ENCODE results near the gene CDHR5.
"Not testable (repeated sequence)": the region's sequence is repeated elsewhere in the genome, so short reads cannot be mapped to it uniquely, and the experiment has no call there.

The CDHR5 gene

DNA sequence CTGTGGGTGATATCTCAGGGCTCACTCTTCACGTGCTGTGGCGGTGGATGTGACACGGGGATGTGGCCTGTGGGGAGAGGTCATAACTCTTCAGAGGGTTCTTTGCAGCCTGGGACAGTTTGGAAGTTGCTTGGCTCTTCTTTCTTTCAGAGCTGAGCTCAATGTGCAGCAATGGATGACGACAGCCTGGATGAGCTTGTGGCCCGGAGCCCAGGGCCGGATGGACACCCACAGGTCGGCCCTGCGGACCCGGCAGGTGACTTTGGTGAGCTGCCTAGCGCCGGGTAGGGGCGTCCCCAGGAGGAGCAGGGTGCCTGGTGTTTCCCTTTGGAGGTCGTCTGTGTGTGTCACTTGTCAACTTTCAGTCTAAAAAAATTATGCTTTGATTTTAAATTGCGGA is 43.4 kb downstream of the CDHR5 start:
- no peak for DNase-seq

DNA sequence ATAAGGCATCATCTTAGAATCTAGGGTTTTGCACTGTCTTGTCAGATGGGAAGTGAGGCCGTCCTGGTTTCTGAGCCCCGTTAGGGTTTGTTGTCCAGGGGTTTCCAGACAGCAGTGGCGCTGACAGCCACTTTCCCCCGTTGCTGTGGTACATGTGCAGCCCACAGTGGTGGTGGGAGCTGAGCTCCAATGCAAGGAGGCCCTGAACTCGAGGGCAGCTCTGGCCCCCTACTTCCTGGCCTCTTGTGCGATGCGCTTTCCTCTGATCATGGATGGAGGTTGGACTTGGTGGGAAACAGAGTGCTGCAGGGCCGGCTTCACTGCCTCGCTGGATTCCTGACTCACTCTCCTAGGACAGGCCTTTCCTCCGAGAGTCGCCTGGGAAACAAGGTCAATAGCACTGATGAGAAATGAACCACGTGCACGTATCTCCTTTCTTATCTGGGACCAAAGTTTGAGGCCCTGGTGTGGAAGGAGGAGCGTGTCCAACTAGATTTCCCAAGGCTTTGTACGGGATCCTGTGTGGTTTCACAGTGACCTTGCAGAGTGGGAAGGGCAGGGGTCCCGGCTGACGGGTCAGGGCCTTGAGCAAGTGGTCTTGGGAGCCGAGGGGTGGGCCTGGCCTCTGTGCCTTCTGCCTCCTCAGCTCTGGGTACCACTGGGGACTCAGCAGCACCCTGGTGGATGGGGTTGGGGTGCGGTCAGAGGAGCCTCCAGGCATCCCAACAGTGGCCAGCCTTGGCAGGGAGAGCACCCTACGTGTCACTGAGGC is 44.7 kb downstream of the CDHR5 start:
- DNase-seq: no peak

DNA sequence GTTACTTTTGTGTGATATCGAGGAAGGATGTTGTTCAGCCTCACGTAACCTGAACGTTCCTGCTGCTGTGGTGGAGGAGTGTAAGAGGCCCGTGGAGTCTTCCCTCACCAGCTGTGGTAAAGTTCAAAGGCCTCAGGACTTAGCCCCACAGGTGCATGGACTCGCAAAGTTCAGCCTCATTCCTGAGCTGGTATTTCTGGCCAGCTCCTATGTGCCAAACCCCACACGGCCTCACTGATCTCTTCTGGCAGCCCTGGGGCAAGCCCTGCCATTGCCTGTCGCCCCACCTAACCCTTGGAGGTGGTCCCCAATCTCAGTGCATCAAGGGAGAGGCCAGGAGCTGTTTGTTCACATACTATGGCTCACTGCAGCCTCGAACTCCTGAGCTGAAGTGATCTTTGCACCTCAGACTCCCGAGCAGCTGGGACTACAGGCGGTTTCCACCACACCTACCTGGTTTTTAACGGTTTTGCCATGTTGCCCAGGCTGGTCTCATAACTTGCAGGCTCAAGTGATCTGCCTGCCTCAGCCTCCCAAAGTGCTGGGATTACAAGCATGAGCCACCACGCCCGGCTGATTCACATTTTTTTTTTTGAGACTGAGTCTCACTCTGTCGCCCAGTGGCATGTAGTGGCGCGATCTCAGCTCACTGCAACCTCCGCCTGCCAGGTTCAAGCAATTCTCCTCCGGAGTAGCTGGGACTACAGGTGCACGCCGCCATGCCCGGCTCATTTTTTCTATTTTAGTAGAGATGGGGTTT is 46.3 kb downstream of the CDHR5 start:
- DNase-seq: no peak

DNA sequence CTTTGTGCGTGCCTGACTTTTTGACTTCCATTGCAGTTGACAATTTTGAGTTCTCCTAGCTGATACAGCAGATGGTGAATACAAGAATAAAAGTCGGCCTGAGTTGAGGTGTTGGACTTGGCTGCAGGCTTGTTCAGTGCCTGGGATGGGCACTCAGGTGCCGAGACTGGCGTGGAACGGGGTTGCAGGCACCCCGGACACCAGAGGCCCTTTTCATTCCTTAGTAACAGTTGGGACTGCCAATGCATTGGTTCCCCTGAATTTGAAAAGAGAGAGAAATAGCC is 47.2 kb downstream of the CDHR5 start:
- DNase-seq: no peak

DNA sequence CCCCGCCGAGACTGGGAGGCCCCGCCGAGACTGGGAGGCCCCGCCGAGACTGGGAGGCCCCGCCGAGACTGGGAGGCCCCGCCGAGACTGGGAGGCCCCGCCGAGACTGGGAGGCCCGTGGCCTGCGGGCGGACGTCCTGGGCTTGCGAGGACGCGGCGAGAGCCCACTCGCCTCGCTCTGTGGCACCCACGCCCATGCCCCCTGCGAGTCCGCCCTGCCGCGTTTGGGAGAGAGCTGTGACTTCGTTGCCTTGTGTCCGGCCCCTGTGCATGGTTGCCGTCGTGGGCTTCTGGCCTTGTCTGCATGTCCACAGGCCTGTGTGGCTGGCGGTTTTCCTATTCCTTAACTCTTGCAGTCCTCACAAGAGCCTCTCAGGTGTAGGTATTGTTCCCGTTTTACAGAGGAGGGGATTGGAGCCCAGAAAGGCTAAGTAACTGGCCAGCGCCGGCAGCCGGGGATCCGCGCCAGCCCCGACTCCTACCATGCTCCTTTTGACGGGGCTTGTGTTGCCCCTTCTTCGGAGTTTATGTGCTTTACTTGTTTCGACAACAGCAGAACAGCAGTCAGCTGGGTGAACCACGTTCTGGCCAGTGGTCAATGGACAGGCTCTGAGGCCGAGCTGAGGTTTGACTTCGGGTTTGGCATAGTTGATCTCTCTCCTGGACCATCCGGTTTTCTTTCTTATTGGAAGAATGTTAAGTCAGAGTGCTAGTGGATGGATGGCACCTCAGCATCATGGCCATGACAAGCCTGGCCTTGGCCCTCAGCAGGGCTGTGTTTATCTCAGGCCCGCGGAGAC is 47.7 kb downstream of the CDHR5 start:
- DNase-seq: no peak

DNA sequence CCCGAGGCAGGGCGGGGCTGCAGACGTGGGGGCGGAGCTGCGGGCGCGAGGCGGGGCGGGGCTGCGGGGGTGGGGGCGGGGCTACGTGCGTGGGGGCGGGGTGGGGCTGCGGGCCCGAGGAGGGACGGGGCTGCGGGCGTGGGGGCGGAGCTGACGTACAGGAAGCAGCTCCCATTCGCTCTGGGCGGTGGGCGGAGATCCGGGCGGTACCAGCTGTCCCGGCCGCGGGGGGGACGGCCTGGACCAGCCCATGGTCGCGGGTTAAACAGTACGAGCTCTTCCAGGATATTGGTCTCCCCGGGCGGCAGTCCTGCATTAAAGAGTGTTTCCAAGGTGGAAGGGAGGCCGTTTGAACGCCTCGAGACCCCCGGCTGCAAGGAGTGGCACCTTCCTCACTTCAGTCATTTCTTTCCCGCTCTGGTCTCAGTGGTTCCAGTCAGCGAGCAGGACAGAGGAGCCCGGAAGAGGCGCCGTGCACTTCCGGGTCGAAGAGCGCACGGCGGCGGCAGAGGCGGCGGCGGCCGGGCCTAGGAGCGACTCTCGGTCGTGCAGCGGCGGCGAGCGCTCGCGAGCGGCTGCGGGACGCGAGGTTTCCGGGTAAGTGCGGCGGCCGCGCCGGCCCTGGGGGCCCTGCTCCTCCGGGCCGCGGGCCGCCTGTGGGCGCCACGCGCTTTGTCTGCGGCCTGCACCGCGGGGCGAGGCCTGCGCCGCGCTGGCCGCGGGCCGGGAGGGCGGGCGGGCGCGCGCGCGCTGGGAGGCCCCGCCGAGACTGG is 48.6 kb downstream of the CDHR5 start, which contains the start of gene PHRF1:
PHRF1 (plus strand) TSS at position 475 of the 773 bp plus-strand sequence. CDS start 5,043 bp downstream, outside the sequence.
- DNase-seq: peak; percentile 95

DNA sequence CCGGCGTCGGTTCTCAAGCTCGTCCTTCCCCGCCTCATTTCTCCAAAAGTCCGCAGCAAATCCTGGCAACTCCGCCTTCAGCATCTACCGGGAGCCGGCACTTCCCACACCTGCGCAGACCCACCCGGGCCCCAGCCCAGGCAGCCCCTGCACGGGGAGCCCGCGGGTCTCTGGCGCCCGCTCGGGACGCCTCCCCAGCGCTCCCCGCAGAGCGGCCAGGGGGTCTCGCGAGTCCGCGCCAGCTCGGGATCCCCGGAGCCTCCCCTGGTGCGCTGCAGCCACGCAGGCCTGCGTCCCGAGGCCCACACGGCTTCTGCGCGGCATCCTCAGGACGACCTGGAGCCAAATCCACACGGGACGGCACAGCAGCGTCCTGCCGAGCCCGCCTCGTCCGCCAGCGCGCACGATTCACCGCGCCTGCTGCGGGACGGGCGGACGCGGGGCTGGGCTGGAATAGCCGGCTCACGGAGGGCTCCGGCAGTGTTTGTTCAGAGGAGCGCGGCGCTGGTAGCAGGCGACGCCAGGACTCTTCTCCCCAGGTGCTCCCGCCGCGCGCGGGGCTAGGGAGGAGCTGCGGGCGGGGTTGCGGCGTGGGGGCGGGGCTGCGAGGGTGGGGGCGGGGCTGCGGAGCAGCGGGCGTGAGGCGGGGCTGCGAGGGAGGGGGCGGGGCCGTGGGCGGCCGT is 49.3 kb downstream of the CDHR5 start:
- DNase-seq: no peak

DNA sequence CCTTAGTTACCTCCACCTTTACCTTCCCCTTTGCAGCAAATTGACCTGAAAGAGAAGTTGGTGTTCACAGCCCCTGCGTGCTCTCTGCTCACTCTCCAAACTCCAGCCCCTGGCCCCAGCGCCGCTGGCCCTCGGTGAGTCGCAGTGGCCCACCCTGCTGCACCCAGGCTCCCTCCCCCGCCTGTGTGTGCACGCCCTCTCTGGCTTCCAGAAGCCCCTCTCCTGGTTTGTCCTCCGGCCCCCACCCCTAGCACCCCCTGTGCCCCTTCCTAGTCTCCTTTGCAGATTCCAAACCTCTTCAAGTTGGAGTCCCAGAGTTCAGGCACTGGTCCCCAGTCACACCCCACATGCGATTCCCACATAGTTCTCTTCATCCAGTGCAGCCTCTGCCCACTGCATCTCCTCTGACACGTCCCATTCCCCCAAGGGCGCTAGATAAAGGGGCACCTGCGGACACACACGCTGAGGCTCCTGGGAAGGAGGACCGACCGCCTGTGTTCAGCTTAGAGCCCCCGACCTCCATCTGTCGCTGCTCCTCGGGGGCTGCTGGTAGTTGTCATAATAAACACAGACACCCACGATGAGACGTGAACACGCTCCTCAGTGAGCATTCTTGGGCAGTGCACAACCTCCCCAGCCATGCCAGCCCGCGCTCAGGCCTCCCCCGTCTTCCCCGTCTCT is 50.0 kb downstream of the CDHR5 start:
- DNase-seq: no peak

DNA sequence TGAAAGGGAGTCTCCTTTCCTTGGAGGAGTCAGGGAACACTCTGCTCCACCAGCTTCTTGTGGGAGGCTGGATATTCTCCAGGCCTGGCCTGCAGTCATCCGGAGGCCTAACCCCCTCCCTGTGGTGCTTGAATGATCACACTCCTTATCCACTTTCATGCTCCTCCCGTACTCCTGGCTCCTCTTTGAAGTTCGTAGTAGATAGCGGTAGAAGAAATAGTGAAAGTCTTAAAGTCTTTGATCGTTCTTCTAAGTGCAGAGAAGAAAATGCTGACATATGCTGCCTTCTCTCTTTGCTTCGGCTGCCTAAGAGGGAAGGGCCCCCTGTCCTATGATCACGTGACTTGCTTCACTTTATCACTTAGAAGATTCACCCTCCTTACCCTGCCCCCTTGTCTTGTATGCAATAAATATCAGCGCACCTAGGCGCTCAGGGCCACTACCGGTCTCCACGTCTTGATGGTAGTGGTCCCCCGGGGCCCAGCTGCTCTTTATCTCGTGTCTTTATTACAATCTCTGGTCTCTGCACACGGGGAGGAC is 50.7 kb downstream of the CDHR5 start:
- not testable (repeated sequence) for DNase-seq

DNA sequence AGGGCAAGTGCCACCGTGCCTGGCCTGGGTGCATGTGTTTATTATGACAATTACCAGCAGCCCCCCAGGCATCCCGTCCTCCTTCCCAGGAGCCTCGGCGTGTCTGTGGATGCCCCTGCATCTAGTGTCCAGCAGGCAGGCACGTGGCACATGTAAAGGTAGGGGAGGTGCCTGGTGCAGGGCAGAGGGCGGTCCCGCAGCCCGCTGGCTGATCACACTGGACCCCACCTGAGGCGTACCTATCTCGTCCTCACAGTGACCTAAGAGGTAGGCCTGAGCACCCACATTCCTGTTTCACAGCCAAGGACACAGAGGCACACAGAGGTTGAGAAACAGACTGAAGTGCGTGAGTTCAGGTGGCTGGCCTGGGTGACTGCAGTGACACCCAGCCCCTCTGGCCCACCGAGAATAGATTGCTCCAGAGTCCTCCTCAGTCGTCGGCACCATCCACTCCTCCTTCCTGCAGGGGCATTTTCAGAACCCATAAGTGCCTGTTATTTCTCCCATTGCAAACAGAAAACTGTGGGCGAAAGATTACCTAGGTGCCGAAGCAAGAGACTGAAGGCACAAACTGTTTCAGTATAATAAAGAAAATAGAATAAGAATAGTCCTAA is 51.5 kb downstream of the CDHR5 start:
- no peak for DNase-seq

DNA sequence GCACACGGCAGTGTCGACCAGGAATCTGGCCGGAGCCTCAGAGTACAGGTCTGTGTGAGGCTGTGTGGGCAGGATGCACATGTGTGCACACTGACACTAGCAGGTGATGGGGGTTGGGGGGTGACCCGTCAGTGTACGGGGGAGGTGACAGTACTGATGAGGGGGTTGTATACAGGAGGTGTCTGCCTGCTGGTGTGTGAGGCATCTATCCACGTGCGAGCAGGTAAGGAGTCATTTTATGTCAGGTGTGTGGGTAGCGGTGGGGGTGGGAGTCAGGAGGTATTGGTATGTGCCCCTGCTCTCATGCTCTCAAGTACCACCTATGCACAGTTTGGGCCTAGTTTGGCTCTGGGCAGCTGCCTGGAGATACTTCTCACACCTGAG is 53.0 kb downstream of the CDHR5 start:
- DNase-seq: no peak

DNA sequence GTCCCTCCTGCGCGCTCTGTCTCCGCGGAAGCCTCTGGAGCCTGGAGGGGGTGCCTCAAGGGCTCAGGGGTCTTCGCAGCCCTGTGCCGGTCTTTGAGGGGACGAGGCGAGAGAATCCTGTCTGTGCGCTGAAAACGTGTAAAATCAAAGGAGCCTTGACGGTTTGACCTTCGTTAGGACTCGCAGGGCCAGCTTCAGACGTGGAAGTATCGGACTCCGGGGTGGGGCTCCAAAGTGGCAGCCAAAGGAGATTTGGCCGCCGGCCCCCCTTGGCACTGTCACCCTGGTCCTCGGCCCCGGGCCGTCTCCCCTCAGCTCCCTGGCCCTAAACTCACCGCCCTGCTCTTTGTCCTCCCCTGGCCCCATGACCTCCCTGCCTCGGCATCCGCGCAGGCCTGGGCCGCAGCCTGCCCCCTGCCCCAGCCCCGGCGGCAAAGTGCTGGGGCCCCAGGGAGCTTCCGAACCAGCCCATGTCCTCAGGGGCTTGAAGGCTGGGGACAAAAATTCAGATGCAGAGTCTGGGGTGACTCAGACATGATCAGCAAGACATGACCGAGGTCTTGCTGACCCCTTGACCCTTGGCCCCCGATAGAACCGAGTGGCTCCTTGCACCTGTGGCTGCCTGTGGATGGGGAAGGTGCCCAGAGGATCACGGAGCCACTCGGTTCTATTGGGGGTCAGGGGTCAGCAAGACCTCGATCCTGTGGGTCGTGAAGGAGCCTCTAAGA is 55.4 kb downstream of the CDHR5 start:
- no peak for DNase-seq

DNA sequence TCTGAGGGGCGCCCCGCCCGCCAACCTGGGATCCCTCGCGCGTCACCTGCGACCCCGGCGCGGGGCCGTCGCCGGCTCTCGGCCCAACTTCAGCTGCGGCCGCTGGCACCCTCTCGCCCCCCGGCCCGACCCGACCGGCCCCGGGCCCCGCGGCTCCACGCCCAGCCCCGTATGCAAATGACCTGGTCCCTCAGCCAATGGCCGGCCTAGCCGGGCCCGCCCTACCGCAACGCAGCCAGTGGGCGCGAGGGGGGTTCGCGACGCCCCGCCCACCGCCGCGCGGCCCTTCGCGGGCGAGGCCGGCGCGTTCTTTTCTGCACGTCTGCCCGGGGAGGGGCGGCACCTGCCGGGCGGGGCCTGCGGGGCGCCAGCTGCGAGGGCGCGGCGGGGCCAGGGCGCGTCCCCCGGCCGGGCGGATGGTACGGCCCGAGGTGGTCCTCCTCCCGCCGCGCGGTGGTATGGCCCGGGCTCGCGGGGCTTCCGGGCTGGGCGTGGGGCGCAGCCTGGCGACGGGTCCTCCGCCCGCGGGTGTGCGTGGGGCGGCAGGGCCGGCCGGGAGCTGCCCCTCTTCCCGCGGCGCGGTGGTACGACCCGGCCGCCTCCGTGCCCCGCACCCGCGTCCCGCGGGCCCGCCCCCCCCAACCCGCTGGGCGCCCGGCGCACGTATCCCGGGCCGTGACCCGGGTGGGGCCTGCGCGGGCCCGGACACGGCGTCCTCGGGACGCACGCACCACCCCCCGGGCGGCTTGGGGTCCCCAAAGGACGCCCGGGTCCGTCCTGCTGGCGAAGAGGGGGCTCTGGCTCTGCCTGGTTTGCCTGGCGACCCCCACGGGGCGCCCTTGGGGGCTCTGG is 56.2 kb downstream of the CDHR5 start:
- DNase-seq: peak; percentile 92 to 93

DNA sequence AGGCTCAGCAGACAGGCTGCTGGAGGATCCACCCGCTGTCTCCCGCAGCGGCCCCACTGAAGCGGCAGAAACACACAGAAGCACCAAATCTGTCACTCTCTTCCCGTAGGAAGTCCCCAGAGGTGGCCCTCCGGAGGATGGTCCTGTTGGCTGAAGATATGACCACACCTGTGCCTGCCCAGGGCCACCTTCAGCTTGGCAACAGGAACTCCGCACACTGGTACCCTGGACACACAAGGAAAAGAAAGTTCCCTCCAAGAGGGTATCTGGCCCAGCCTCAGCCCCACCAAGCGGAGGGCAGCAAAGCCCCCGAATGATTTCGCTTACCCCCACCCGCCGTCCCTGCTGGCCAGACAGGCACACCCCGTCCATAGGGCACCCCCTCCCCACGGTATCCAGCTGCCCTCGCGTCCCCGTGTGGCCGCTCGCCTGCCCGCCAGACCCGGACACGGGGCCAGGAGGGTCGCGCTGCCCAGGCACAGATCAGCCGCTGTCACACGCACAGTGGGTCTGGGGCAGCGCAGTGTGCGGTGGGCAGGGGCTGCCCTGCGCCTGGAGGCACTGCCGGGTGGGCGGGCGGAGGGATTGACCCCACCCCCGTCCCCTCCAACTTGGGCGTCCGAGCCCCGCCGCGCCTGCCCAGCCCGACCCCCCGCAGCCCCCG is 57.0 kb downstream of the CDHR5 start:
- no peak for DNase-seq

DNA sequence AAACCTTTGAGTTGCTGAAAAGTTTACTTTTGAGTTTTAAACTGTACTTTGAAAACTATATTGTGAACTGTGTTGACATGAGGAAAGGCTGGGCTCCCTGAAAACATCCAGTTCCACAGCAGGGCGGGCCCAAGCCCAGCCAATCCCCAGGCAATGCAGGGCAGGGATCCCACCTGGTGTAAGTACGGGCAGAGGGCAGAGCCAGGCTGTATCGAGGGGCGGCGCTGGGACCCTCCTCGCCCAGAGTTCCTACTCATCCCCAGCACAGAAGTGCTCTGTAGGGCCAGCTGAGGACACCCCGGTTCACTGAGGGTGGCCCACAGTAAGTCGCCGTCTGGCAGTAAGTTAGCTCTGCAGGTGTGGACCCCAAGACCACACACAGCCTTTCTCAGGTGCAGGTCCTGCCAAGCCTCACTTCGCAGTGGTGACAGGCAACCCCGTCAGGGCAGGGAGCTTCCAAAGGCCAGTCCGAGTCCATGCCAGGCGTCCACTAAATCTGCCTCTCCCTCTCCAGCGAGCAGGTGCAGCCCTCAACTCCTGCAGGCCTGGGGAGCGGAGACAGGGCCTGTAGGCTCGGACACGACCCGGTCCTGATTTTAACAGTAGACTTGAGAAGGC is 57.6 kb downstream of the CDHR5 start:
- no peak for DNase-seq
